NCI-H510A (cell line): Measurements from ENCODE around the gene LGALS7B.
A peak's percentile ranks its signal among the peaks of the same experiment; 100 is the strongest.
"Not testable (repeated sequence)": the region's sequence is repeated elsewhere in the genome, so short reads cannot be mapped to it uniquely, and the experiment has no call there.

Experiments
- DNase-seq: peaks from one replicate; lab custom pipeline; 2025; lab: John Stamatoyannopoulos, UW

LGALS7B gene

DNA sequence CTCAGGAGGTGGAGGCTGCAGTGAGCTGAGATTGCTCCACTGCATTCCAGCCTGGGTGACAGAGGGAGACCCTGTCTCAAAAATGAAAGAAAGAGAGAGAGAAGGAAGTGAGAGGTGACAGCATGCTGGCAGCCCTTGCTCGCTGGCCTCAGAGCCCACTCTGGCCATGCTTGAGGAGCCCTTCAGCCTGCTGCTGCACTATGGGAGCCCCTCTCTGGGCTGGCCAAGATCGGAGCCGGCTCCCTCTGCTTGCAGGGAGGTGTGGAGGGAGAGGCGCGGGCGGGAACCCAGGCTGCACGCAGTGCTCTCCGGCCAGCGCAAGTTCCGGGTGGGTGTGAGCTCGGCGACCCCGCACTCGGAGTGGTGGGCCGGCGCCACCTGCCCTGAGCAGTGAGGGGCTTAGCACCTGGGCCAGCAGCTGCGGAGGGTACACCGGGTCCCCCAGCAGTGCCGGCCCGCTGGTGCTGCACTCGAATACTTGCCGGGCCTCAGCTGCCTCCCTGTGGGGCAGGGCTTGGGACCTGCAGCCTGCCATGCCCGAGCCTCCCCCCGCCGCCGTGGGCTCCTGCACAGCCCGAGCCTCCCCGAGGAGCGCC lies 32.3 kb downstream of the LGALS7B start:
- DNase-seq: not testable (repeated sequence)

DNA sequence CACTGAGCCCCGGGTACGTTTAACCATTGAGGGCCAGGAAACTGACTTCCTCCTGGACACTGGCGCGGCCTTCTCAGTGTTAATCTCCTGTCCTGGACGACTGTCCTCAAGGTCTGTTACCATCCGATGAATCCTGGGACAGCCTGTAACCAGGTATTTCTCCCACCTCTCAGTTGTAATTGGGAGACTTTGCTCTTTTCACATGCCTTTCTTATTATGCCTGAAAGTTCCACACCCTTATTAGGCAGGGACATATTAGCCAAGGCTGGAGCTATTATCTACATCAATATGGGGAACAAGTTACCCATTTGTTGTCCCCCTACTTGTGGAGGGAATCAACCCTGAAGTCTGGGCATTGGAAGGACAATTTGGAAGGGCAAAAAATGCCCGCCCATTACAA lies 36.9 kb downstream of the LGALS7B start:
- DNase-seq: not testable (repeated sequence)

- DNase-seq: no peak
Observed at GRCh38 chr19:38826856-38827551, 38.0 kb downstream of the LGALS7B start.

GRCh38 chr19:38829203-38829602 lies 40.2 kb downstream of the LGALS7B start:
- not testable (repeated sequence) for DNase-seq

- DNase-seq: no peak
Observed at GRCh38 chr19:38830039-38830733, 41.2 kb downstream of the LGALS7B start.

DNA sequence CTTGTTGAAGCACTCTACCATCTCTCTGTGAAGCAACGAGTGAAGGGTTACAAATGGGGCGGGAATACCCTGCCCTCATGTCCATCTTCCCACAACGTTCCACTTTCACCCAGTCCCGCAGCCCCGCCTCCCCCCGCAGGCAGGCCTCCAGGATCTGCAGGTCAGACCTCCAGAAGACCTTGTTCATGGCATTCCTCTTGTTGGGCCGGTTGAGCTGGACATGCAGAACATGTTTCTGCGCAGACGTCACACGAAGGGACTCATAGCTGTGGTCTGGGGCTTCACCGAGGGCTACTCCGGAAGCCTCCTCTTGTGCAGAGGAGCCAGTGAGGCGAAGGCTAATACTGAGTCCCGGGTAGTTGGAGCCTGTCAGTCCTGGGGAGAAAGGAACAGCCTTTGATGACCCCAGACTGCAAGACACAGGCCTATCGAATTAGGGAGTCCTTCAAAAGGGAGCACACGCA lies 42.2 kb downstream of the LGALS7B start:
- peak; percentile 53 for DNase-seq

DNA sequence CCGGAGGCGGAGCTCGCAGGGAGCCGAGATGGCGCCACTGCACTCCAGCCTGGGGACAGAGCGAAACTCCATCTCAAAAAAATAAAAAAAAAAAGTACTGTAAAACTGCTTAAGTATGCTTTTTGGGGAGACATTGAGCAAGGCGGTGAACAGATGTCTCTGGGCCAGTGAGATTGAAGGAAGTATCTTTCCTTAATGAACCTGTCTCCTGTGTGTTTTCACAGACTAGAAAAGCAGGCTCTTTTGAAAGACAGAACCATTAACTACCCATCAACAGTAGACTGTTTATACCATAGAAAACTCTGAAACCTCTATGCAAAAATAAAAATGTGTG lies 44.1 kb downstream of the LGALS7B start:
- DNase-seq: no peak

- DNase-seq: no peak
Observed at GRCh38 chr19:38834104-38834490, 45.1 kb downstream of the LGALS7B start.

DNA sequence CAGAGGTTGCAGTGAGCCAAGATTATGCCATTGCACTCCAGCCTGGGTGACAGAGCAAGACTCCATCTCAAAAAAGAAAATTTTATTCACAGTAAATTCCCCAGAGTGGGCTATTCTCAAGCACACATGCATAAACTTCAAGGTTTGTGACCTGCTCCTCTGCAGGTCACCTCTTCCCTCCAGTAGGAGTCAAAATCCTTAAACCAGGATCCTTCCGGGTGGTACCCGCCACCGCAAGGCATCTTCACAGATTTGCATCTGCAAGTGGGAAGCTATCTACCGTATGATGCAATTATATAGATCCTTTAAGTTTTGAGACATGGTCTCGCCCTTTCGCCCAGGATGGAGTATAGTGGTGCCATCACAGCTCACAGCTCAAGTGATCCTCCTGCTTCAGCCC lies 45.6 kb downstream of the LGALS7B start:
- no peak for DNase-seq

- no peak for DNase-seq
Observed at GRCh38 chr19:38836159-38836982, 47.4 kb downstream of the LGALS7B start.

DNA sequence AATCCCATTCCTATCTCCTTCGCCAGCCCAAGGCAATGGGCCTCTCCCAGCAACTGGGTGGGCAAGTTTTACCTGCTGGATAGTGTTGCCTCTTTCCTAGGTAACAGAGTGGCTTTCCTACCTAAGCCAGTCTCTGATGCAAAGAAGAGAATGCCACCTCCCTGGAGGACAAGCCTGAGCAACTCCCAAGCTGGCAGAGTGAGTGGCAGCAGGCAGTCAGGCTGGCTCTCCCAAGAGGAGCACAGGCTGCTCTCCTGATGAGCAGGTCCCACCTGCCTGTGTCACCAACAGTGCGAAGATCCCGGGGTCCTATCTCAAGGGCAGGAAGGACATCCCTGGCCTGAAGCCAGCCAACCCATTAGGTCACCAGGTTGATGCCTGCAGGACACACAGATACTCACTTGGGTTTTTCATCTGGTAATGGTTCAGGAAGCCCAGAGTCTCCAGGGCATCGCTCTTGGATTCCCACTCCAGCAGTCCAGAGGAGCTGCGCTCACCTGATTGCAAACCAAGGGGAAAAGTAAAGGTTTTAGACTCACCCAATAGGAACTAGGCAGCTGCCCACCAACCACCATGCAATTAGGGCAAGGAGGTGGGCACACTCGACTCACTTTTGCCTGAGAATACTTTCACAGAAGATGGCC lies 48.1 kb downstream of the LGALS7B start:
- DNase-seq: no peak

DNA sequence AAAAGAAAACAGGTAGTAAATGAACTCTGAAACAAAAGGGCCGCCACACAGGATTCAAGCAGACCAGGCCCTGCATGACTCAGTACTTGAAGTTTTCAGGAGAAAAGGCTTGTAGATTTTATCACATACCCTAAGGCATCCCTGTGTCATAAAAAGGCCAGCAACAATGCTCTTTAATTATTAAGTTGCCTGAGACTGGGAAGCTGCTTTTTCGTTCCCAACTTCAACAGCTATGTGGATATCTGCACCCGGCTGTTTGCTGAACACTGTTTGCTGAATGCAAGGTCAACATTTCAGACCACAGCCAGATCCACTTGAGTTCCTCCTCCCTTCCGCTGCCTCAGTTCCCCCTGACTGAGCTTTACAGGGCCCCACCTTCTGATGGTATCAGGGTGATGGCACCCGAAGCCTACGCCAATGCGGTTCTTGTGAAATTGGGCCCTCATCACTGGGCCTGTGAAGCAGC lies 48.7 kb downstream of the LGALS7B start:
- DNase-seq: no peak

- no peak for DNase-seq
Observed at GRCh38 chr19:38838208-38838985, 49.4 kb downstream of the LGALS7B start.

GRCh38 chr19:38838986-38839761 lies 50.2 kb downstream of the LGALS7B start:
- DNase-seq: no peak

- no peak for DNase-seq
Observed at GRCh38 chr19:38839816-38840582, 51.0 kb downstream of the LGALS7B start.

DNA sequence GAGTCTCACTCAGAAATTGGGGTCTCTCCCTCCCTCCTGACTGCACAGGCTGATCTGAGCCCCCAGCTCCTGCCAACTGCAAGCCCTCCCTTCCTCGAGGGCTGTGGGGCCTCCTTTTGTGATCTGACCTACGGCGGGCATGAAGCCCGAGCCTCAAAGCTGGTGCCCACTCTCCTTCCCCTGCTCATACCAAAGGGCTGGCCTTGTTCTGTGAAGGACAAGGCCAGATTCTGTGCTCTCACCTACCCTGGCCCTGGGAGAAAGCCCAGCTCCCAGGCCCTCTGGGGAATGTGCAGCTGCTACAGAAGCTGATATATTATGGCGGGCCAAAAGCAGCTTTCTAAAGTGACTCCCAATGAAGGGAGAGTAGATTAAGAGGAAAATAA lies 51.6 kb downstream of the LGALS7B start:
- DNase-seq: no peak
